HepG2 (cell line): Measurements from ENCODE around the gene CTCF. TPM values are rescaled to one million over a fixed set of nuclear protein-coding genes. Genes with fewer than 3 reads are reported as not detected.

Source experiments
- CBFB ChIP-seq: sonication (generic); formaldehyde crosslinking; IDR thresholded peaks from 2 replicates; pipeline ENCODE4 v1.4.0; 2020; ENCODE audit warnings: missing genetic modification reagents
- ERF ChIP-seq: IDR thresholded peaks from 2 replicates; pipeline ENCODE4 v1.6.1; 2018; ENCODE audit warnings: missing biosample characterization, missing genetic modification reagents
- KLF11 ChIP-seq: IDR thresholded peaks from 2 replicates; pipeline ENCODE4 v1.6.1; 2016; ENCODE audit warnings: missing compliant biosample characterization
- PCBP2 ChIP-seq: fragments of 200-400 bp; formaldehyde crosslinking; optimal IDR thresholded peaks from 2 replicates; pipeline ENCODE3; 2018; ENCODE audit warnings: low read length, low read depth; ENCODE audit not compliant: poor library complexity, severe bottlenecking
- REPIN1 ChIP-seq: sonication (generic); formaldehyde crosslinking; IDR thresholded peaks from 2 replicates; pipeline ENCODE4 v1.8.0; 2022; ENCODE audit warnings: missing genetic modification reagents, low read depth, mild to moderate bottlenecking, borderline replicate concordance
- TBX3 ChIP-seq: fragments of 450-650 bp; IDR thresholded peaks from 2 replicates; pipeline ENCODE4 v1.6.1; 2017; ENCODE audit warnings: antibody characterized with exemption, mild to moderate bottlenecking, inconsistent platforms, borderline replicate concordance
- THAP9 ChIP-seq: sonication (generic); formaldehyde crosslinking; IDR thresholded peaks from 2 replicates; pipeline ENCODE4; 2020; ENCODE audit warnings: missing genetic modification reagents, mild to moderate bottlenecking, borderline replicate concordance
- ZFY ChIP-seq: sonication (generic); formaldehyde crosslinking; IDR thresholded peaks from 2 replicates; pipeline ENCODE4 v1.4.0; 2020; ENCODE audit warnings: missing genetic modification reagents
- ZNF142 ChIP-seq: sonication (generic); formaldehyde crosslinking; IDR thresholded peaks from 2 replicates; pipeline ENCODE4 v1.4.0; 2020; ENCODE audit warnings: missing genetic modification reagents
- ZNF30 ChIP-seq: sonication (generic); formaldehyde crosslinking; IDR thresholded peaks from 2 replicates; pipeline ENCODE4 v1.5.0; 2020; ENCODE audit warnings: mild to moderate bottlenecking, missing genetic modification reagents
- ZNF331 ChIP-seq: sonication (generic); formaldehyde crosslinking; IDR thresholded peaks from 2 replicates; pipeline ENCODE4 v1.4.0; 2020; ENCODE audit warnings: missing genetic modification reagents
- ZNF512 ChIP-seq: sonication (generic); formaldehyde crosslinking; IDR thresholded peaks from 2 replicates; pipeline ENCODE4 v1.4.0; 2020; ENCODE audit warnings: mild to moderate bottlenecking, missing genetic modification reagents
- ZNF543 ChIP-seq: sonication (generic); formaldehyde crosslinking; IDR thresholded peaks from 2 replicates; pipeline ENCODE4 v1.4.0; 2020; ENCODE audit warnings: mild to moderate bottlenecking, missing genetic modification reagents
- ZNF552 ChIP-seq: sonication (generic); formaldehyde crosslinking; IDR thresholded peaks from 2 replicates; pipeline ENCODE4 v1.9.0; 2022; ENCODE audit warnings: missing genetic modification reagents, mild to moderate bottlenecking, borderline replicate concordance
- ZNF589 ChIP-seq: sonication (generic); formaldehyde crosslinking; conservative IDR thresholded peaks from 2 replicates; pipeline ENCODE4 v1.8.0; 2022; ENCODE audit warnings: mild to moderate bottlenecking, moderate library complexity, missing genetic modification reagents
- polyA plus RNA-seq, 8 experiments: library from polyadenylated mRNA; depleted of rRNA in 3 of 8; stranded (reverse) in 7 of 8; unstranded in 1 of 8; fragments of >200 nt; fragmentation: Illumina TruSeq in 4 of 8; extraction: Trizol in 4 of 8; gene quantifications; 2 replicates each; pipeline versions ENCODE4 v1.2.1 to v1.2.3, GENCODE V29; 2011 to 2016; ENCODE audit warnings: low read depth in 4 of 8, missing spikeins in 1 of 8, mixed read lengths in 1 of 8; ENCODE audit not compliant: insufficient read depth in 1 of 8
- total RNA-seq, 5 experiments: library from RNA; depleted of rRNA; stranded (reverse); fragments of >200 nt; fragmentation: Illumina TruSeq; extraction: Trizol; gene quantifications; 2 replicates each; pipeline ENCODE4 v1.2.3, GENCODE V29; 2016; ENCODE audit warnings: low read depth in 1 of 5
- TF ChIP-seq, protein P1 (sequence below): sonication (generic); formaldehyde crosslinking; IDR thresholded peaks from 2 replicates; pipeline ENCODE4 v1.4.0; 2020; ENCODE audit warnings: mild to moderate bottlenecking, missing genetic modification reagents

Gene CTCF
- total and polyA plus RNA-seq, 2 of the 13 experiments (the other 11 are each of a cell fraction or from before 2014, with no cell fraction given): 19.5 to 37.5 TPM

- TF ChIP-seq, protein P1, sequence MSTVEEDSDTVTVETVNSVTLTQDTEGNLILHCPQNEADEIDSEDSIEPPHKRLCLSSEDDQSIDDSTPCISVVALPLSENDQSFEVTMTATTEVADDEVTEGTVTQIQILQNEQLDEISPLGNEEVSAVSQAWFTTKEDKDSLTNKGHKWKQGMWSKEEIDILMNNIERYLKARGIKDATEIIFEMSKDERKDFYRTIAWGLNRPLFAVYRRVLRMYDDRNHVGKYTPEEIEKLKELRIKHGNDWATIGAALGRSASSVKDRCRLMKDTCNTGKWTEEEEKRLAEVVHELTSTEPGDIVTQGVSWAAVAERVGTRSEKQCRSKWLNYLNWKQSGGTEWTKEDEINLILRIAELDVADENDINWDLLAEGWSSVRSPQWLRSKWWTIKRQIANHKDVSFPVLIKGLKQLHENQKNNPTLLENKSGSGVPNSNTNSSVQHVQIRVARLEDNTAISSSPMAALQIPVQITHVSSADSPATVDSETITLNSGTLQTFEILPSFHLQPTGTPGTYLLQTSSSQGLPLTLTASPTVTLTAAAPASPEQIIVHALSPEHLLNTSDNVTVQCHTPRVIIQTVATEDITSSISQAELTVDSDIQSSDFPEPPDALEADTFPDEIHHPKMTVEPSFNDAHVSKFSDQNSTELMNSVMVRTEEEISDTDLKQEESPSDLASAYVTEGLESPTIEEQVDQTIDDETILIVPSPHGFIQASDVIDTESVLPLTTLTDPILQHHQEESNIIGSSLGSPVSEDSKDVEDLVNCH (CRISPR knock-in tag): no peak
- no peak for TF ChIP-seq TBX3
- TF ChIP-seq REPIN1 (CRISPR knock-in tag): peak; percentile 84
- peak; percentile 48; the same call in 1 of the 2 replicates for TF ChIP-seq ZNF331 (CRISPR knock-in tag)
- TF ChIP-seq KLF11 (CRISPR knock-in tag): peak; percentile 65; the same call in 1 of the 2 replicates
- peak; percentile 87 for TF ChIP-seq ZFY
- TF ChIP-seq ZNF543: no peak
- peak; percentile 41; the same call in 1 of the 2 replicates for TF ChIP-seq ZNF142 (CRISPR knock-in tag)
- TF ChIP-seq ZNF589 (CRISPR knock-in tag): no peak; the same call in 1 of the 2 replicates
- no peak for TF ChIP-seq ZNF512 (CRISPR knock-in tag)
- TF ChIP-seq ZNF552 (CRISPR knock-in tag): no peak; the same call in 1 of the 2 replicates
- peak; percentile 55; the same call in 1 of the 2 replicates for TF ChIP-seq CBFB (CRISPR knock-in tag)
- peak; percentile 48; the same call in 1 of the 2 replicates for TF ChIP-seq THAP9
- no peak for TF ChIP-seq PCBP2
- TF ChIP-seq ZNF30 (CRISPR knock-in tag): no peak
- TF ChIP-seq ERF: peak; percentile 76; the same call in 1 of the 2 replicates
These were observed 351 bp upstream of the CTCF start (continued) for GRCh38 chr16:67561824-67562525.
